Stimulated activated CD8-positive, alpha-beta memory T cell treated with anti-CD3 and anti-CD28 coated beads, Interleukin-7, amount 100 ng/mL, for 24 hours (primary cell): Measurements from ENCODE around the gene EEF1A2.

Source experiments
- DNase-seq: peaks from one replicate; pipeline ENCODE4 v3.0.0-alpha.2; 2020; ENCODE audit warnings: low read depth

The EEF1A2 gene

DNA sequence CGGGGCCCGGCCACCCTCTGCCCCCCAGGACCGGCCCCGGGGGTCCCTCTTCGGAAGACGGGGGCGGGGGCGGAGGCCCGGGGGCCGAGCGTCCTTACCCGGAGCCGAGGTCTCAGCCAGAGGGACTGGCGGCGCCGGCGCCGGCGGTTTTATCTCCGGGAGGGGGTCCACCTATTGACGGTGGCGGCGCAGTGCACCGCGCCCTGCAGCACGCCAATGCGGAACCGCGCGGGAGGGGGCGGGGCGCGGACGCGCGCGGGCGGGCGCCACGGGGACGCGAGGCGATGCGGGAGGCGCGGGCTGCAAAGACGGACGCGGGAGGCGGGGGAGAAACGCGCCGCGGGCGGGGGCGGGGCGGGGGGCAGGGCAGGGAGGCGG is at the start of gene EEF1A2:
Gene EEF1A2 (minus strand): TSS at position 124 of the 378 bp plus-strand sequence. CDS start 1,320 bp downstream, outside the sequence.
- no peak for DNase-seq

DNA sequence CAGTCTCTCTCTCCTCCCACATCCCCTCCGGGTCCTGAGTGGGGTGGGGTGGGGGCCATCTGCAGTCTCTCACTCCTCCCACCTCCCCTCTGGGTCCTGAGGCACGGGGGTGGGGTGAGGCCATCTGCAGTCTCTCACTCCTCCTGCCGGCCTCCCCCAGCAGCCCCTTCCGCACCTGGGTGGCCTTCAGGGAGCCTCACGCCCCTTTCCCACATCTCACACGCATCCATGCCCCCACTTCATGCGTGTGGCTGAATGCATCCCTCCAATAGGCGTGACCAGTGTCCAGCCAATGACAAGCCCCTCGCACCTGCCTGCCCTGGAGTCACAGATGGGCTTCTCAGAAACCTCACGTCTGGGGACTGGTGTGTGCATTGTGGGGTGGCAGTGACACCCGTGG is 49.7 kb upstream of the EEF1A2 start:
- no peak for DNase-seq

DNA sequence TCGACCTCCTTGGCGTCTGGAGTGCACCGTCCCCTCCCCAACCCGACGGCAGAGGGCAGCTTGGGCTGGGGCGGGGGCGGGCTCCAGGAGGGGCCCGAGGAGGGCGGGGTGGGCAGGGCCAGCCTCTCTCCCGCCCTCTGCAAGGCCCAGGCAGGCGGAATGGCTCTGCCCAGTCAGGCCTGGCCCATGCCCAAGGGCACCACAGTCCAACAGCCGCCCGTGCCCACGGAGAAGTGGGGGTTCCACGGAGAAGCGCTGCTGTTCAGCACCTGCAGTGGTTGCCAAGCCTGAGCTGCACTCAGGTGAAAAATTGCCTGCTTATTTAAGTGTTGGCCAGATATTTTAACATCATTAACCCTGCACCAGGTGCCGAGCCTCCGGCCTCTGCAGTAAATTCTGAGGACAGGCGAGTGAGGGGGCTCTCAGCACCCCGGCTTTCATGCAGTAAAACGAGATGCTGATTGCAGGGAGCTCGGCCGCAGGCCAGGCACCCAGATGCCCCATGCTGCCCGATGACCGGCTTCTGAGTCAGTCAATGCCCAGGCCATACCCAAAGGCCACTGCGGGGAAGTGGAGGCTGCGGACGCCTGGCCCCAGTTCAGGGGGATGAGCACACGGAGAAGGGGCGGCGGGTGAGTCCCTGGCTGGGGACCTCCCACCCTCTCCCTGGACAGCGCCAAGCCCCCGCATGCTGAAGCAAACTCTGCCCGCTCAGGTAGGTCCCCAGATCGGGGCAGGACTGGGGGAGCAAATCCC is 49.0 kb upstream of the EEF1A2 start, which contains the start of gene SRMS:
Gene SRMS (minus strand): TSS at position 25 of the 756 bp plus-strand sequence. CDS start 286 bp downstream, outside the sequence.
- DNase-seq = no peak

DNA sequence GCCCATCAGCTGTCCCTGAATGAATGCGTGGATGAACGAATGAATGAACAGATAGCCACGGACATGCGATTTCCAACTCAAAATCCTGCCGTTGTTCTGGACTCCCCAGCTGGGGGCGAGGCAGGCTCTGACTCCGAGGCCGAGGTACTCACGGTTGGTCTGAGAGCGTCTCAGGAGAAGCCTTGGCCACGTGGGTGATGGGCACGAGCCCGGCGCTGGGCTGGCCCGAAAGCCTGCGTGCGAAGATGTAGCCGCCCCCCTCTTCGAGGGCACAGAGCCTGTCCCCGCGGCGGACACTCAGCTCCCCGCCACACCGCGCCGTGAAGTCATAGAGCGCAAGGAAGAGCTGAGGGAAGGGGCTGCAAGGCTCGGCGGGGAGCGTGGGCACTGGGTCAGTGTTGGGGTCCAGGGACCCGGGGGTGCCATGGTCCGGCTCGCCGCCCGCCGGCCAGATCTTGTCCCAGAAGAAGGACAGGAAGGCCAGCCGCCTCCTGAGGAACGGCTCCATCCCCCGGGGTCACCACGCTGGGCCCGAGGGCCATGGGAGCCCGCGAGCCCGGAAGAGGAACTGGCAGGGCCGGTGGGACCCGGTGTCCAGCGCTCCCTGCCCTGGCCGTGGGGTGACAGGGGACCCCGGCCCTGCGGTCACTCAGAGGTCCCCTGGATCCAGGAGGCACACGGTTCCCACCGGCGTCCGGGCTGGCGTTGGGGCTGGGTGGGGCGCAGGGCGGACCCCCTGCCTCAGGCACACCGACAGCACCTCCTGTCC is 48.3 kb upstream of the EEF1A2 start:
- DNase-seq = no peak

DNA sequence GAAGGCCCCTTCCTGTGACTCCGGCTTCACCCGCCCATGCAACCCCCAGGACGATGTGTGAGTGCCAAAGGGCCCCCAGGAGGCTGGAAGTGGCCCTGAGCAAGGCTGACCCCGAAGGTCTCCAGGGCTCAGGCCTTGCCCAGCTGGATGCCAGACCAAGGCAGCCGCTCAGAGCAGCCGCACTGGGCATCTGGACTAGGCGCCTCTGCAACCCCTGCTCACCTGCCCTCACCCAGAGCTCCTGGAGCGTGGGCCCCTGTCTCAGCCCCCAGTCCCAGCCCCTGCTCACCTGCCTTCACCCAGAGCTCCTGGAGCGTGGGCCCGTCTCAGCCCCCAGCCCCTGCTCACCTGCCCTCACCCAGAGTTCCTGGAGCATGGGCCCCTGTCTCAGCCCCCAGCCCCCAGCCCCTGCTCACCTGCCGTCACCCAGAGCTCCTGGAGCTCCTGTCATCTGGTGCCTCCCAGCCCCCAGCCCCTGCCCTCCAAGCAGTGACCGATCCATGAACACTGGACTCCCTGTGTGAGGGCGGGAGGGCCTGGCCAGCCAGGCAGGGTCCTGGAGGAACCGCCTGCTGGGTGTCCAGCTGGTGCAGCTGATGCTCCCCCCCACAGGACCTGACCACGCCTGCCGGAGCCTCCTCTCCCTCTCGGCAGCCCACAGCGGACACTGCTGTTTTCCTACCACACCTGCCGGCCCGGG is 47.5 kb upstream of the EEF1A2 start:
- no peak for DNase-seq

DNA sequence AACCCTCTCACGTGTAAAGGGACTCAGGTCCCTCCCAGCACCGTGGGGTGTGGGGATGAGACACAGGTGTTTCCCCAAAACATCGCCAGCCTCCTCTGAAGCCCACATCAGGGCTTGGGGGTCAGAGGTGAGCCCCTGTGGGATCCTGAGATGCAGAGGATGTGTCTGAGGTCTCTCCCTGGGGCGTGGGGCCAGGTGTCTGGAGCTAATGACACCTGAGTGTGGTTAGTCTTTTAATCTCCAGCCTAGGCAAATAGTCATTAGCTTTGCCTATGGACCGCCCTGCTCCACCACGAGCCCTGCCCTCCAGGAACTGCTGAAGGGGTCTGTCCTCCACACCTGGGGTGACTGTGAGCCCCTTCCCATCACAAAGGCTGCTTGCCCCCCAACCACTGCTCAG is 46.9 kb upstream of the EEF1A2 start:
- DNase-seq = no peak

DNA sequence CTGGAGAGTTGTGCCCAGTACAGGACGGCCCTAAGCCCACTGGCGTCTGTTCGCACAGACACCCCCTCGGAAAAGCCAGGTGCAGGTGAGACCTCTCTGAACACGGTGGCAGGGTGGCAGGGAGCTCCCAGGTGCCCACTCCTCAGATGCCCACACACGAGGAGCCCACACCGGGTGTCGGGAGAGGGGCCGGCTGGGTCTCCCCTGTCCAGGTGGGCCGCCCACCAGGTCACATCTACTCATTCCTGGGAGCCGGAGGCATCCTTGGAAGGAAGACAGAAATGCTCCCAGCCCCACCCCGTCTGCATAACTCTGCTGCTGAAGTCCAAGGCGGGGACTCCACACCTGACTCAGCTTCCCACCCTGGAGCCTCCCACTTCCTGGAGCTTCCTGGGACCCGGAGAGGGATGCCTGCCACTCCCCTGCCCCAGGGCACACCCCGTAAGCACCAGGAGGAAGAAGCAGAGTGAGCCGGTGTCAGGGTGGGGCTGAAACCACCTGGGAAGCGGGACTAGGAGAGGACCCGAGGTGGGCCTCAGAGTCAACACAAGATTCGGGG is 46.2 kb upstream of the EEF1A2 start:
- DNase-seq = no peak

DNA sequence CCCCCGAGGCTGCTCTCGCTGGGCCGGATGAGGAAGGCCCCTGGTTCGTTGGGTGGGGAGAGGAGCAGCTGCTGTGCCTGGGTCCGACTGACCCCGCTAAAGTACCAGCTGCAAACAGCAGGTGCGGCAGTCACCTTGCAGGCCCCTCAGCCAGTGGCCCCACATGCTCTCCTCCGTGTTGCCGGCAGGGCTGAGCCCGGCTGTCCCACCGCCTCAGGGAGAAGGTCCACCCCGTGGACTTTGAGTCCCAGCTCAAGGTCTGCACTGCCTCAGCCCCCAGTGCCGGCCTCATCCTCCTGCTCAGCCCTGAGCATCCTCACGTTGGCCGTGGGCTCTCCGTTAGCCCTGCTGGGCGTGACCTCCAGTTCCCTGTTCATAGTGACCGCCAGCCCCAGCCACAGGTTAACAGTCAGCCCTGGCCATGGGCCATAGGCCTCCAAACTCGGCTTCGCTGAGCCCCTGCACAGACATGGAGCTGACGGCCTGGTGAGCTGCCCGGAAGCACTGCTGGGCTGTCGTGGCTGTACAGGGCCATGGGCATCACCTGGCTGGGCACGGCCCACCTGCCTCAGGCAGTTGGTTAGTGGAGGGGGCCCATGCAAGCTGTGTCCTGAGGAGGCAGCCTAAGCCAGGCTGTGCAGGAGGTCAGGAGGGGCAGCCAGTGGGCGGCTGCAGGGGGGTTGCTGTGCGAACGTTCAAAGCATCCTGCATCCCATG is 45.5 kb upstream of the EEF1A2 start:
- no peak for DNase-seq

DNA sequence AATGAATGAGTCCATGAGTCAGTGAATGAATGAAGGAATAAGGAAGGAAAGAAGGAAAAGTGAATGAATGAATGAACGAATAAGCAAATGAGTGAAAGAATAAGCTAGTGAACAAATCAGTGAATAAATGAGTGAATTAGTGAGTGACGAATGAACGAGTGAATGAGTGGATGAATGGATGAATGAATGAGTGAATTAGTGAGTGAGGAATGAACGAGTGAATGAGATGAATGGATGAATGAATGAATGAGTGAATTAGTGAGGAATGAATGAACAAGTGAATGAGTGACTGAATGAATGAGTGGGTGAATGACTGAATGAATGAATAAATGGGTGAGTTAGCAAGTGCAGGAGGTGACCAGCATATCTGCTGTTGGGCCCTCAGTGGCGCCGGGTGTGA is 44.9 kb upstream of the EEF1A2 start:
- DNase-seq = no peak

DNA sequence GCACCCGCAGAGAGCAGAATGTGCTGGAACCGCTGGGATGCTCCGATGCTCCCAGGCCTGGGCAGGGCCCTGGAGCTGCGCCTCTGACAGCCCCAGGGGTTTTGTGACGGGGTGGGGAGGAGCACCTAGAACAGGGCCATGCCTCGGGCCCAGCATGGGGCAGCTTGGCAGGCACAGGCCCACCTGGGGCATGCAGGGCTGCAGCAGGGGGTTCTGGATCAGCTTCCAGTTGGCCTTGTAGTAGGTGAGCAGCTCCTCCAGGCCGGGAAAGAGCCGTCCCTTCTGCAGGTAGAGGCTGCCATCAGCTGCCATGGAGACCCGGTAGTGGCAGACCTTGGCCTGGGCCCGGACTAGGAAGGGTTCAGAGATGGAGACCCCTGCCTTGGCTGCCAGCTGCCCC is 44.2 kb upstream of the EEF1A2 start:
- no peak for DNase-seq

DNA sequence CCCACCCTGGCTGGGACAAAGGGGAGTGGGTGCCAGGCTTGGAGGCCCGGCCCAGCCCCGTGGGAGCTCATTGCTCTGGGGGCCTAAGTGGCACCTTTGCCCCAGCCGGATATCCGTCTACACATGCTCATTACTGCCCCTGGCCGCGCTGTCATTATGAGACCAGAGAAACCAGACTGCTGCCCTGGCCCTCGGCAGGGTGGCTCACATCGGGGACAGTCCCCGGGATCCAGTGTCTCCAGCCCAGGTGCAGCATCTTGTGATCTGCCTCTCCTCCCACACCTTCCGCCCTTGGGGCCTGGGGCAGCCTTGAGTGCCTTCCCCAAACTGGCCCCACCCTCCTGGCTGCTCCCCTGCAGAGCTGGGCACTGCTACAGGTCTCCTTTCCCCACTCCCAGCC is 43.8 kb upstream of the EEF1A2 start:
- no peak for DNase-seq

DNA sequence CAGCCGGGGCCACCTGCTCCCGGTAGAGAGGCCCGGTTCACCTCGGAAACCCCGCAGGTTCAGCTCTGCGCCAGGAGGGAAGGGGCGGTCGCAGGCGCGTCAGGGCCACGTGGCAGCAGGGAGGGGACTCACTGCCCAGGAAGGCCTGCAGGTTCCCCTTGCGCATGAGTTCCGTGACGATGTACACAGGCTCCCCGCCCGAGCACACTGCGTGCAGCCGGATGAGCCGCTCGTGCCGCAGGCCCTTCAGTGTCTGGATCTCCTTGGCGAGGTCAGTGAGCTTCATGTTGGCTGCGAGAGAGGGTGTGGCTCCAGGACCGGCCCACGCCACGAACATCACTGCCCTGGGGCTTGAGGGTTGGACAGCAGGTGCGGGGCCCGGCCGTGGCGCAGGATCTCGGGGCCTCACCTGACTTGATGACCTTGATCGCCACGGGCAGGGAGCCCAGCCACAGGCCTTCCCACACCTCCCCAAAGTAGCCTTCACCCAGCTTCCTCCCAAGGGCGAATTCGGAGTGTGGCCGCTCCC is 43.2 kb upstream of the EEF1A2 start:
- no peak for DNase-seq

DNA sequence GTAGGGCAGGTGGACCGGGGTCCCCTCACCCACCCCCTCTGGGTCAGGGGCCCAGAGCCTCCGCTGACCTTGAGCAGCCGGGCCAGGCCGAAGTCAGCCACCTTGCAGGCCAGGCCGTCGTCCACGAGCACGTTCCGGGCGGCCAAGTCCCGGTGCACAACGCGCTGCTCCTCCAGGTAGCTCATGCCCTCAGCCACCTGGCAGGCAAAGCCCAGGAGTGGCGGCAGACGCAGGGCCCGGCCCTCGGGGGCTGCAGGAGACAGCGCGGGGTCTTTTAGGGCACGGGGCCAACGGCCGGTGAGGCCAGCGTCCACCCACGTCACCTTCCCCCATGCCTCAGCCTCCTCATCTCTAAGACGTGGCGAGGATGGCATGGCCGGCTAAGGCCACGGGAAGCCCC is 42.5 kb upstream of the EEF1A2 start:
- no peak for DNase-seq

DNA sequence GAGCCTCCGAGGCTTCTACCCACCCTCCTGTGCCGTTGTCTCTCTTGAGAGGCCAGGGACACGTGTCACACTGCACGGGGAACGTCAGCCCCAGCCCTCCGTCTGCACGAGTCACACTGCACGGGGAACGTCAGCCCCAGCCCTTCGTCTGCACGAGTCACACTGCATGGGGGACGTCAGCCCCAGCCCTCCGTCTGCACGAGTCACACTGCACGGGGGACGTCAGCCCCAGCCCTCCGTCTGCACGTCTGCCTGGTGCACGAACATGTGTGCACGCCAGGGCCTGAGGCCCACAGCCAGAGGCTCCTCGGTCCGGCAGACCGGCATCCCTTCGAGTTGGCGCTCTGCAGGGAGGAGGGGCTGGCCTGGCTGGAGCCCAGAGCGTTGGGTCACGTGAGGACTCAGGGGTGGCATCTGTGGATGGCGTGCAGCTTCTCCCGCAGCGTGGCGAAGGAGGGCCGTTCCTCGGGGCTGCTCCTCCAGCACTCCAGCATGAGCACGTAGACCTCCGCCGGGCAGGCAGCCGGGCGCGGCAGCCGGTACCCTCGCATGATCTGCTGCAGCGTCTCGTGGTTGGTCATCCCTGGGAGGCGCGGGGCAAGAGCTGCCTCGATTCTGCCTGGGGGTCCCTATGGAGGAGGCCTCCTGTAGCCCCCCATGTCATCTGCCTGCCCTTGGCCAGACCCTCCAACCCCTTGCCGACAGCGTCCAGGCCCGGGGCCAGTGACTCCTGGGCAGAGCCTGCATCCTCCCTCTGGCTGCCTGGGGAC is 41.7 kb upstream of the EEF1A2 start:
- DNase-seq = no peak

DNA sequence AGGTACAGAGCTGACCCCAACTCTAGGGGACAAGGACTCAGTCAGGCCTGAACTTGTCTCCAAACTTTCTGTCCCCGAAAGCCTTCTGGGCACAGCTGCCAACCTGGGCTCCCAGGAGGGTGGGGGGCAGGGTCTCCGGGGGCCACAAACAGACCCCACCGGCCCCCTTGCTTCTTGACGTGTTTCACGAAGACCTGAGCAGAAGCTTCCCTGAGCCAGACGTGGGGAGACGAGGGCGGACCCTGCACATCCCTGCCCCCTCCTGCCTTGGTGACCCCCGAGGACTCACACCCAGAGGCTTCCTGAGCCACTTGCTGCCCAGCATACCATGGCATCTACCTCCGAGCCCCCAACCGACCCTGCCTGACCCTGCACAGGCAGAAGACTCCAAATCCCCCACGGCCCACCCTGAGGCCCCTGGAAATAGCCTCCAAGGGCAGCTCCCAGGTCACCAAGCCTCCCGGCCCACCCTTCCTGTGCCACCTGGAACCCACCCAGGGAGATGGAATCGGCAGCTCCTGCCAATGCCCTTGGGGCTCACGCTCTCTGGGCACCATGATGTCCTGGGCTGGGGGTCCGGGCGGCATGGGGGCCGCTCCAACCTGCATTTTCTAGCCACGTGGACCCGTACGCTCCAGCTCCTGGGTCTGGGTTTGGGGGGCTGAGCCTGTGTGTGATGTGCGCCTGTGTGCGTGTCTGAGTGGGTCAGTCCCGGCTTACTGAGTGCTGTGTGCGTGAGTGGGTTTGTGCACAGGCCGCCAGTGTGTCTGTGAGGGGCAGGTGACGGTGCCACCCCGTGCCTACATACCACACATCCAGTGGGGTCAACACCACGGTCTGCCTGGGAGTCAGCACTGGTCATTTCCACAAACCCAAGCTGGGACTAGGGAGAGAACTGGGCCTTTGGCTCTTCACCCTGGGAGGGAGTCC is 40.8 kb upstream of the EEF1A2 start:
- DNase-seq = no peak

DNA sequence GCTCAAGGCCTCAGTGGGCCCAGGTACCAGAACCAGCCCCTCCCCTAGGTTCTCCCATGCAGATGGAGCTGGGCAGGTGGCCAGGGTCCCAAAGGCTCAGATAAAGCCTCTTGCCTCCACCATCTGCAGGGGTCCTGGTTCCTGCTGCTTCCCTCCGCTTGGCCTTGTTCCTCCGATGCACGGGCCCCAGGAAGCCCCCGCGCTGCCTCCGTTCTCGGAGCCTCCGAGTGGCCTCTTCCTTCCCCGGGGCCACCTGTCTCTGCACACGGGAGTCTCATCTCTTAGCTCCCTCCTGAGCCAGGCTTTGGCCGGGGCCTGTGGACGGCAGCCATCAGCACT is 40.2 kb upstream of the EEF1A2 start:
- no peak for DNase-seq

DNA sequence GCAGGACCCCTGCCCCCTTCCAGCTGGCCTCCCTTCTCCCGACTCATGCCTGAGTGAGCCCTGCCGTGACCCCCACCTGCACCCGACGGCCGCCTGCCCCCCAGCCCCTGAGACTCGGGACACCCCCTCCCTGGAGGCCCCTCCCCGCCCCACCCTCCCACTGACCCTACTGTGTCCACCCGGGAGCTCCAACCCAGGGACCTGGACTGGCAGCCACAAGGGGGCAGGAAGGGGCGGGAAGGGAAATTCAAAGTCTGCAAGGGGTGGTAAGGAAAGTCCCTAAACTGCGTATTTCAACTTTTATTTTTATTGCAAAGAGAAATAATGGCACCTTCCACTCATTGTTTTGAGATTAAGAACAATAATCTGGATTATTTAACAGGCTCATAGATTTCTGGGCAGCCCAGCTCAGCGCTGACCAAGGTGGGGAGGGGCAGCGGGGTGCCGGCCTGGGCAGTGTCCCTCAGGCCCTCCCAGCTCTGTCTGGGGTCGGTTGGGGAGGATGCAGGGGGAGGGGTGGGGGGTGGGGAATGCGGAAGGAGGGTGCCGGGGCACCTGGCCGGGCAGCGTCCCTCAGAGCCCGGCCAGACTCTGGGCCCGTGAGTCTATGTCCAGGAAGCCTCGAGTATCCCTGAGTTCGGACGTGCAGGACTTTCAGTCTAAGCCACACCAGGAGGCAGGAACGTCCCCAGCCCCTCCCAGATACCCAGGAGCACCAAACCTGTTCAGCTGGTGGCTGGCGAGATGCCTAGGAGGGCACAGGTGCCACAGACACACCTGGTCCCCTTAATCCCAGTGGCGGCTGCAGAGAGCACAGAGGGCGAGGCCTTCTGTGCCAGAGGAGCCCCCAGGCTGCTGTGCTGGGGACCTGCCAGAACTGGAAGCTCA is 39.6 kb upstream of the EEF1A2 start:
- no peak for DNase-seq

DNA sequence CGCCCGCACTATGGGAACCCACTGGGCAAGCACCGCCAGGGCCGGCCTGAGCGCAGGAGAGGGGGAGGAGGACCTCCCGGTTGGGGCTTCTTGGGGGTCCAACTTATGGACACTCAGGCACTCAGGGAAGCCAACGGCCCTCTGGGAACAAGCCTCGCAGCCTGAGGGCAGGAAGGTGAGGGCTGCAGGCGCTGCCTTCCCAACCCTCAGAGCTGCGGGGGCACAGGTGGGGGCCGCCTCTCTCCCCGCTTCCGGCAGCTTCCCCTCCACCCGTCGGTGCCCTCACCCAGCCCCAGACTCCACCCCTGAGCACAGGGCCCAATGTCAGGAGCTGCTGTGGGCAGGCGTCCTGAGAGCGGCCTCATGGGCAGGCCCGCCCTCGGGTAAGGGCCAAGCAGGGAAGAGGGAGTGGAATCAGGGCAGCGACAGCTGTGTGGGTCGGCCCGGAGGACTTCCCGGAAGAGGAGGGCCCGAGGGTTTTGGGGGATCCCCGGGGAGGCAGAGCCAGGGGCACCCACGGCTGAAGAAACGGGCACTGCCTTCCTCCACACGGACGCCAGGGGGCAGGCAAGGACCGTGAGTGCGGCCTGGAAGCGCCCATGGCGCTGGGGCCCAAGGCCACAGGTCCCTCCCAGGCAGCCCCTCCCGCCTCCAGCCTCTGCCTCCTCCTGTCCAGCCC is 38.8 kb upstream of the EEF1A2 start:
- peak; percentile 90 for DNase-seq
